SH-SY5Y (cell line): ENCODE data around the gene HMCN1.

Experiments used
- GATA2 ChIP-seq: IDR thresholded peaks from 2 replicates; pipeline ENCODE4 v1.6.1; 2011; ENCODE audit warnings: mild to moderate bottlenecking, low read depth, low read length
- GATA3 ChIP-seq: IDR thresholded peaks from 2 replicates; pipeline ENCODE4 v1.6.1; 2011; ENCODE audit warnings: low read depth, mild to moderate bottlenecking, low read length, moderate library complexity

DNA sequence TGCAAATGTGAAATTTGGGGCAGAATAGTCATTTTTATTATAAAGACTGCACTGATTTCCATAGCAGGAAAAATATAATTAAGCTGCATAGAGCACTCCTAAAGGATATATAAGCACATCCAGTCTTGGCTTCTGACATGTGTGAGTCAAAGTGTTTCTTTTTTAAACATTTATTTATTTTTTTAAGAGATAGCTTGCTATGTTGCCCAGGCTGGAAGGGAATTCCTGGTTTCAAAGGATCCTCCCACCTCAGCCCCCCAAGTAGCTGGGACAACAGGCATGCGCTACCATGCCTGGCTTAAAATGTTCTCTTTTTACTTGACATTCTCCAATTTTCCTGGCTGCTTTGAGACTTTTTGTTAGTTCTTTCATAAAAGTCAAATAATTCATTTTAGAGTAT, 126.1 kb downstream of the HMCN1 start:
- no peak for TF ChIP-seq GATA2
- TF ChIP-seq GATA3, result no peak
